IMR-90 (cell line): ENCODE results near the gene GIT1. TPM values are rescaled to one million over a fixed set of nuclear protein-coding genes. Genes with fewer than 3 reads are reported as not detected.

Source experiments
- ATAC-seq: fragments of 200-7000 bp; cut with Tn5 transposase; 2 replicates; pipeline ENCODE4 v1.9.1; 2020; ENCODE audit warnings: low read depth, mild to moderate bottlenecking, moderate library complexity
- BruUV-seq: library from RNA; stranded (reverse); fragments of 400-500 nt; replicated peaks from 2 replicates; lab custom pipeline; 2021; lab: Mats Ljungman, UMichigan
- CTCF ChIA-PET: fragments of 300-600 bp; formaldehyde crosslinking; extraction: SDS; loops from one replicate; lab custom pipeline; 2021; ENCODE audit warnings: antibody characterized with exemption; lab: Yijun Ruan, JAX
- POLR2A ChIA-PET: fragments of 300-600 bp; sonication (Branson Sonifier 250); formaldehyde crosslinking; loops from one replicate; lab custom pipeline; 2022; ENCODE audit warnings: antibody characterized with exemption; ENCODE audit not compliant: unreplicated experiment; lab: Charles Lee
- DNase-seq: peaks from one replicate; pipeline ENCODE4 v3.0.0; 2013
- H2AFZ ChIP-seq: replicated peaks from 2 replicates; pipeline ENCODE3; 2013; ENCODE audit warnings: low read length, mild to moderate bottlenecking; ENCODE audit not compliant: poor library complexity
- H2AK5ac ChIP-seq: 2 replicates; pipeline ENCODE4 v1.6.1; 2013; ENCODE audit warnings: low read depth, low read length, inconsistent platforms
- H2AK9ac ChIP-seq: replicated peaks from 2 replicates; pipeline ENCODE3; 2013; ENCODE audit warnings: mild to moderate bottlenecking, low read depth, low read length, moderate library complexity; ENCODE audit not compliant: poor library complexity
- H2BK120ac ChIP-seq: 2 replicates; pipeline ENCODE4 v1.6.1; 2013; ENCODE audit warnings: low read depth, low read length, inconsistent platforms
- H2BK15ac ChIP-seq: 3 replicates; pipeline ENCODE4 v1.6.1; 2013; ENCODE audit warnings: low read depth, low read length, inconsistent platforms
- H2BK20ac ChIP-seq: 2 replicates; pipeline ENCODE4 v1.6.1; 2013; ENCODE audit warnings: low read depth, mild to moderate bottlenecking, inconsistent platforms, low read length, moderate library complexity
- H2BK5ac ChIP-seq: 2 replicates; pipeline ENCODE4 v1.6.1; 2013; ENCODE audit warnings: mild to moderate bottlenecking, low read depth, low read length, inconsistent platforms; ENCODE audit not compliant: poor library complexity, severe bottlenecking
- H3K14ac ChIP-seq: replicated peaks from 2 replicates; pipeline ENCODE4 v1.6.1; 2013; ENCODE audit warnings: low read depth, low read length, inconsistent platforms
- H3K18ac ChIP-seq: 2 replicates; pipeline ENCODE4 v1.6.1; 2013; ENCODE audit warnings: low read depth, low read length, control low read depth
- H3K23ac ChIP-seq: 2 replicates; pipeline ENCODE4 v1.6.1; 2013; ENCODE audit warnings: low read depth, low read length, inconsistent platforms
- H3K27ac ChIP-seq: 2 replicates; pipeline ENCODE4 v1.5.1; 2013; ENCODE audit warnings: mild to moderate bottlenecking, control low read depth, low read length; ENCODE audit not compliant: insufficient read depth
- H3K27me3 ChIP-seq: 2 replicates; pipeline ENCODE4 v1.6.1; 2013; ENCODE audit warnings: low read length; ENCODE audit not compliant: control insufficient read depth, insufficient read depth
- H3K36me3 ChIP-seq: 2 replicates; pipeline ENCODE4 v1.6.1; 2013; ENCODE audit warnings: low read length, mixed read lengths; ENCODE audit not compliant: control insufficient read depth, insufficient read depth
- H3K4ac ChIP-seq: 2 replicates; pipeline ENCODE4 v1.6.1; 2013; ENCODE audit warnings: low read depth, low read length, inconsistent platforms
- H3K4me1 ChIP-seq: 2 replicates; pipeline ENCODE4 v1.6.1; 2013; ENCODE audit warnings: low read length, mixed read lengths; ENCODE audit not compliant: control insufficient read depth, insufficient read depth
- H3K4me2 ChIP-seq: 2 replicates; pipeline ENCODE4 v1.6.1; 2013; ENCODE audit warnings: low read depth, mild to moderate bottlenecking, control low read depth, low read length, moderate library complexity
- H3K4me3 ChIP-seq: 2 replicates; pipeline ENCODE4 v1.5.1; 2013; ENCODE audit warnings: low read depth, mild to moderate bottlenecking, control low read depth, low read length, moderate library complexity; ENCODE audit not compliant: insufficient read depth
- H3K56ac ChIP-seq: 2 replicates; pipeline ENCODE4 v1.6.1; 2013; ENCODE audit warnings: low read length, inconsistent platforms; ENCODE audit not compliant: insufficient read depth; ENCODE audit errors: extremely low read depth
- H3K79me1 ChIP-seq, 2 experiments: 2 replicates each; pipeline ENCODE4 v1.6.1; 2013; ENCODE audit warnings: low read length in 2 of 2, inconsistent platforms in 1 of 2, low read depth in 1 of 2
- H3K9ac ChIP-seq: 2 replicates; pipeline ENCODE4 v1.6.1; 2013; ENCODE audit warnings: low read depth, low read length, control low read depth
- H3K9me1 ChIP-seq: 2 replicates; pipeline ENCODE4 v1.6.1; 2013; ENCODE audit warnings: low read length, inconsistent platforms; ENCODE audit not compliant: insufficient read depth
- H3K9me3 ChIP-seq: 2 replicates; pipeline ENCODE4 v1.6.1; 2013; ENCODE audit warnings: low read length; ENCODE audit not compliant: control insufficient read depth, insufficient read depth
- H4K20me1 ChIP-seq: 2 replicates; pipeline ENCODE4 v1.6.1; 2013; ENCODE audit warnings: low read length, inconsistent platforms; ENCODE audit not compliant: insufficient read depth
- H4K5ac ChIP-seq: 2 replicates; pipeline ENCODE4 v1.6.1; 2013; ENCODE audit warnings: mild to moderate bottlenecking, low read depth, low read length, control low read depth
- H4K8ac ChIP-seq, 2 experiments: 2 replicates each; pipeline ENCODE4 v1.6.1; 2013; ENCODE audit warnings: low read depth in 2 of 2, low read length in 2 of 2, control low read depth in 1 of 2, inconsistent platforms in 1 of 2
- H4K91ac ChIP-seq: 2 replicates; pipeline ENCODE4 v1.6.1; 2013; ENCODE audit warnings: low read depth, low read length, inconsistent platforms; ENCODE audit not compliant: insufficient read depth
- BHLHE40 ChIP-seq: fragments of 150-350 bp; IDR thresholded peaks from 2 replicates; pipeline ENCODE4 v1.6.1; 2016; ENCODE audit warnings: mild to moderate bottlenecking, low read depth, low read length
- CEBPB ChIP-seq: IDR thresholded peaks from 2 replicates; pipeline ENCODE4 v1.6.1; 2012; ENCODE audit warnings: low read depth, low read length, improper control_type of control experiment
- CHD1 ChIP-seq: IDR thresholded peaks from 2 replicates; pipeline ENCODE4 v1.6.1; 2012; ENCODE audit warnings: low read depth, low read length, improper control_type of control experiment
- ELK1 ChIP-seq: fragments of 150-350 bp; IDR thresholded peaks from 2 replicates; pipeline ENCODE4 v1.6.1; 2016; ENCODE audit warnings: low read depth, mild to moderate bottlenecking, low read length, moderate library complexity, borderline replicate concordance
- FOS ChIP-seq: fragments of 150-350 bp; IDR thresholded peaks from 2 replicates; pipeline ENCODE4 v1.6.1; 2016; ENCODE audit warnings: low read depth, low read length
- MAFK ChIP-seq: IDR thresholded peaks from 2 replicates; pipeline ENCODE4 v1.6.1; 2012; ENCODE audit warnings: low read depth, low read length, improper control_type of control experiment
- MAZ ChIP-seq: IDR thresholded peaks from 2 replicates; pipeline ENCODE4 v1.6.1; 2012; ENCODE audit warnings: low read depth, mild to moderate bottlenecking, low read length, improper control_type of control experiment, moderate library complexity, borderline replicate concordance
- MXI1 ChIP-seq: IDR thresholded peaks from 2 replicates; pipeline ENCODE4 v1.6.1; 2012; ENCODE audit warnings: low read depth, mild to moderate bottlenecking, low read length, moderate library complexity, borderline replicate concordance
- NFE2L2 ChIP-seq: fragments of 150-350 bp; IDR thresholded peaks from 2 replicates; pipeline ENCODE4 v1.6.1; 2016; ENCODE audit warnings: low read depth, mild to moderate bottlenecking, low read length
- POLR2A ChIP-seq: IDR thresholded peaks from 2 replicates; pipeline ENCODE4 v1.6.1; 2012; ENCODE audit warnings: mild to moderate bottlenecking, low read depth, low read length
- RCOR1 ChIP-seq: IDR thresholded peaks from 2 replicates; pipeline ENCODE4 v1.6.1; 2012; ENCODE audit warnings: mild to moderate bottlenecking, low read length, improper control_type of control experiment; ENCODE audit not compliant: insufficient replicate concordance
- RFX5 ChIP-seq: IDR thresholded peaks from 2 replicates; pipeline ENCODE4 v1.8.0; 2012; ENCODE audit warnings: low read depth, mild to moderate bottlenecking, low read length, moderate library complexity
- USF2 ChIP-seq: fragments of 150-350 bp; IDR thresholded peaks from 2 replicates; pipeline ENCODE4 v1.6.1; 2017; ENCODE audit warnings: mild to moderate bottlenecking, antibody characterized with exemption, low read length, low read depth
- WGBS, 2 experiments: methylation state at CpG; one replicate each; pipeline versions ENCODE4 v1.1.5 to v1.1.7; 2013; ENCODE audit warnings: missing lambda C conversion rate in 2 of 2; ENCODE audit not compliant: insufficient read length in 1 of 2; ENCODE audit errors: extremely low coverage in 2 of 2; 5-methylcytosine and 5-hydroxymethylcytosine counted together
- dilution Hi-C: fragments of 300-500 bp; cut with HindIII; formaldehyde crosslinking; loops from one replicate; pipeline ENCODE4 v1.14.3; 2018; ENCODE audit warnings: low sequenced_read_pairs; ENCODE audit not compliant: unreplicated experiment
- in situ Hi-C: fragments of 300-500 bp; cut with MboI; formaldehyde crosslinking; loops from 3 replicates; pipeline ENCODE4 v1.14.3; 2019; ENCODE audit warnings: low sequenced_read_pairs, inconsistent platforms, mixed read lengths
- intact Hi-C: fragments of 100-400 bp; cut with micrococcal nuclease; formaldehyde crosslinking; loops from 2 replicates; pipeline ENCODE4 v1.10.0; 2022
- polyA plus RNA-seq, 3 experiments: library from polyadenylated mRNA; depleted of rRNA; stranded (reverse); fragments of >200 nt; gene quantifications; 2 replicates each; pipeline ENCODE4 v1.2.3, GENCODE V29; 2012; ENCODE audit warnings: low replicate concordance in 1 of 3
- total RNA-seq: library from RNA; depleted of rRNA; stranded (reverse); fragments of >200 nt; gene quantifications from 2 replicates; pipeline ENCODE4 v1.2.3, GENCODE V29; 2012

GIT1 gene
- total and polyA plus RNA-seq, 2 of the 4 experiments (the other 2 are of a cell fraction): 14.2 to 34.2 TPM

GRCh38 chr17:29630630-29631193 lies 41.3 kb upstream of the GIT1 start:
- H3K9me3 ChIP-seq: no peaks in the 10 kb centered on the region
- no peak overlapping the region for H3K4ac ChIP-seq
- ChIA-PET CTCF (no interaction called here), POLR2A (no interaction called here)
- 96% methylated on average over 3 of the region's 6 CpGs; no CpG with 5 or more reads in 1 of the 2 experiments for WGBS, 2 experiments
- H3K27me3 ChIP-seq: no peaks in the 10 kb centered on the region
- DNase-seq (no peak), ATAC-seq (no peak)
- no peak overlapping the region for H3K4me2 ChIP-seq
- in situ Hi-C loops: no loop called here
- no peak overlapping the region for H3K4me3 ChIP-seq
- intact Hi-C loops: no loop called here
- H3K9me1 ChIP-seq: peaks cover 5% of the 10 kb centered on the region
- H2AFZ ChIP-seq: no peak overlapping the region
- H3K9ac ChIP-seq: no peak overlapping the region
- no peak overlapping the region for H2AK9ac ChIP-seq
- no peak overlapping the region for H2BK20ac ChIP-seq
- BruUV-seq: no TSS peak
- no peak overlapping the region for H2BK5ac ChIP-seq
- H2BK15ac ChIP-seq: no peak overlapping the region
- TF ChIP-seq NFE2L2 (no peak), MAFK (no peak), ELK1 (no peak), USF2 (no peak), CEBPB (no peak), MAZ (no peak), FOS (no peak), POLR2A (no peak), RCOR1 (no peak), BHLHE40 (no peak), CHD1 (no peak), RFX5 (no peak), MXI1 (no peak)
- H4K20me1 ChIP-seq: no peaks in the 10 kb centered on the region
- H2BK120ac ChIP-seq: no peak overlapping the region
- H3K4me1 ChIP-seq: no peaks in the 10 kb centered on the region
- H3K18ac ChIP-seq: no peak overlapping the region
- H3K23ac ChIP-seq: no peak overlapping the region
- H4K91ac ChIP-seq: no peak overlapping the region
- no peak overlapping the region for H3K56ac ChIP-seq
- H3K79me1 ChIP-seq: no peaks in the 10 kb centered on the region; a peak in 1 of 4 replicates
- no peak overlapping the region for H4K8ac ChIP-seq
- peaks cover 33% of the 10 kb centered on the region for H3K36me3 ChIP-seq
- H2AK5ac ChIP-seq: no peak overlapping the region
- no peak overlapping the region for H4K5ac ChIP-seq
- no peak overlapping the region for H3K14ac ChIP-seq
- dilution Hi-C loops: no loop called here
- no peak overlapping the region for H3K27ac ChIP-seq
